Neural crest cell (in vitro differentiated cells): ENCODE measurements around the gene EXOC4. TPM values are rescaled to one million over a fixed set of nuclear protein-coding genes. Genes with fewer than 3 reads are reported as not detected.

Experiments used
- DNase-seq: peaks from one replicate; pipeline ENCODE4 v3.0.0; 2021; ENCODE audit warnings: low read depth, mixed read lengths, low spot score
- H3K27ac Mint-ChIP-seq: one replicate; pipeline ENCODE4 v1.8.0; 2021; ENCODE audit warnings: mild to moderate bottlenecking, mixed read lengths; ENCODE audit not compliant: unreplicated experiment
- H3K27me3 Mint-ChIP-seq: 2 replicates; pipeline ENCODE4 v1.8.0; 2021; ENCODE audit warnings: low read depth, mild to moderate bottlenecking, mixed read lengths
- H3K36me3 Mint-ChIP-seq: 2 replicates; pipeline ENCODE4 v1.8.0; 2021; ENCODE audit warnings: low read depth, mild to moderate bottlenecking, mixed read lengths
- H3K4me1 Mint-ChIP-seq: 2 replicates; pipeline ENCODE4 v1.8.0; 2021; ENCODE audit warnings: mixed read lengths
- H3K4me3 Mint-ChIP-seq: one replicate; pipeline ENCODE4 v1.8.0; 2021; ENCODE audit warnings: mild to moderate bottlenecking, mixed read lengths
- H3K9me3 Mint-ChIP-seq: 2 replicates; pipeline ENCODE4 v1.8.0; 2021; ENCODE audit warnings: mixed read lengths
- CTCF ChIP-seq: fragments of 200-600 bp; sonication (generic); conservative IDR thresholded peaks from 2 replicates; pipeline ENCODE4 v1.5.0; 2021; ENCODE audit warnings: antibody characterized with exemption, mild to moderate bottlenecking
- total RNA-seq: library from RNA; stranded (reverse); gene quantifications from 2 replicates; pipeline ENCODE4 v1.2.1, GENCODE V29; 2021

The EXOC4 gene
- total RNA-seq, 1 donor from 2014 or later: 79.7 TPM

GRCh38 chr7:133477791-133478190, 224.9 kb downstream of the EXOC4 start:
- Mint-ChIP-seq H3K9me3 (peaks cover 3% of the 10 kb centered on the region), H3K27ac (no peak overlapping the region), H3K4me1 (peaks cover 14% of the 10 kb centered on the region), H3K4me3 (no peak overlapping the region), H3K27me3 (no peaks in the 10 kb centered on the region), H3K36me3 (no peaks in the 10 kb centered on the region)
- DNase-seq: no peak
- TF ChIP-seq CTCF: no peak

GRCh38 chr7:133478591-133479135, 225.8 kb downstream of the EXOC4 start:
- H3K27me3 Mint-ChIP-seq: no peaks in the 10 kb centered on the region
- no peak overlapping the region for H3K27ac Mint-ChIP-seq
- no peak for DNase-seq
- peaks cover 16% of the 10 kb centered on the region for H3K4me1 Mint-ChIP-seq
- H3K4me3 Mint-ChIP-seq: no peak overlapping the region
- no peaks in the 10 kb centered on the region for H3K36me3 Mint-ChIP-seq
- no peak for TF ChIP-seq CTCF
- H3K9me3 Mint-ChIP-seq: peaks cover 3% of the 10 kb centered on the region

GRCh38 chr7:133479456-133480065, 226.7 kb downstream of the EXOC4 start:
- Mint-ChIP-seq H3K36me3 (no peaks in the 10 kb centered on the region), H3K9me3 (no peaks in the 10 kb centered on the region), H3K4me1 (peaks cover 16% of the 10 kb centered on the region), H3K27ac (no peak overlapping the region), H3K27me3 (no peaks in the 10 kb centered on the region), H3K4me3 (no peak overlapping the region)
- no peak for TF ChIP-seq CTCF
- no peak for DNase-seq

- no peak for TF ChIP-seq CTCF
- H3K9me3 Mint-ChIP-seq: no peaks in the 10 kb centered on the region
- H3K4me1 Mint-ChIP-seq: peaks cover 16% of the 10 kb centered on the region
- H3K4me3 Mint-ChIP-seq: no peak overlapping the region
- no peaks in the 10 kb centered on the region for H3K27me3 Mint-ChIP-seq
- no peak overlapping the region for H3K27ac Mint-ChIP-seq
- peaks cover 2% of the 10 kb centered on the region for H3K36me3 Mint-ChIP-seq
- DNase-seq: no peak
Measured at GRCh38 chr7:133480868-133481267, 228.0 kb downstream of the EXOC4 start.

GRCh38 chr7:133481676-133482075, 228.8 kb downstream of the EXOC4 start:
- Mint-ChIP-seq H3K27me3 (no peaks in the 10 kb centered on the region), H3K36me3 (peaks cover 2% of the 10 kb centered on the region), H3K9me3 (no peaks in the 10 kb centered on the region), H3K27ac (no peak overlapping the region), H3K4me1 (peaks cover 16% of the 10 kb centered on the region), H3K4me3 (no peak overlapping the region)
- DNase-seq: no peak
- no peak for TF ChIP-seq CTCF
